GM12865 (cell line): ENCODE results near the gene DLG2.
"Not testable (repeated sequence)": the region's sequence is repeated elsewhere in the genome, so short reads cannot be mapped to it uniquely, and the experiment has no call there.

Experiments used
- DNase-seq: peaks from one replicate; pipeline ENCODE4 v3.0.0; 2010; ENCODE audit warnings: low read depth
- H3K4me3 ChIP-seq: 2 replicates; pipeline ENCODE4 v1.5.1; 2011; ENCODE audit warnings: mild to moderate bottlenecking, low read depth, low read length, control low read depth
- TF ChIP-seq, protein P1 (sequence below): IDR thresholded peaks from 2 replicates; pipeline ENCODE4 v1.5.1; 2011; ENCODE audit warnings: low read length, control low read depth, low read depth, inconsistent platforms; ENCODE audit not compliant: insufficient read depth; ENCODE audit errors: missing control alignments

Gene DLG2

DNA sequence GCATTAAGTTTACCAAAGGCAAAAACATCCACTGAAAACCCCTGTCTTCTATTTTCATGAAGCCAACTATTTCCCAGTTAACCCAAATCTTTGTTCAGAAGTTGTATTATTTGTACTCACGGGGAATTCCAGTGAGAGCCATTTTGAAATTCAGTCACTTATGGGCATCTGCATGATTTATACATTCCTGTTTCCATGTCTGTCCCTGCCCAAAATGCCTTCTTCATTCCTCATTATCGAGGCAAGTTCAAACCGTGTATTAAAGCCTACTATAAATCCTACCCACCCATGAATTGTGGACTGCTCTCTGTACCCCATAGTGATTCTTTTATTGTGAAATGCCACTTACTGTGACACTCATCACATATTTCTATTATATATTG, 772.7 kb downstream of the DLG2 start:
- no peak for DNase-seq
- TF ChIP-seq, protein P1, sequence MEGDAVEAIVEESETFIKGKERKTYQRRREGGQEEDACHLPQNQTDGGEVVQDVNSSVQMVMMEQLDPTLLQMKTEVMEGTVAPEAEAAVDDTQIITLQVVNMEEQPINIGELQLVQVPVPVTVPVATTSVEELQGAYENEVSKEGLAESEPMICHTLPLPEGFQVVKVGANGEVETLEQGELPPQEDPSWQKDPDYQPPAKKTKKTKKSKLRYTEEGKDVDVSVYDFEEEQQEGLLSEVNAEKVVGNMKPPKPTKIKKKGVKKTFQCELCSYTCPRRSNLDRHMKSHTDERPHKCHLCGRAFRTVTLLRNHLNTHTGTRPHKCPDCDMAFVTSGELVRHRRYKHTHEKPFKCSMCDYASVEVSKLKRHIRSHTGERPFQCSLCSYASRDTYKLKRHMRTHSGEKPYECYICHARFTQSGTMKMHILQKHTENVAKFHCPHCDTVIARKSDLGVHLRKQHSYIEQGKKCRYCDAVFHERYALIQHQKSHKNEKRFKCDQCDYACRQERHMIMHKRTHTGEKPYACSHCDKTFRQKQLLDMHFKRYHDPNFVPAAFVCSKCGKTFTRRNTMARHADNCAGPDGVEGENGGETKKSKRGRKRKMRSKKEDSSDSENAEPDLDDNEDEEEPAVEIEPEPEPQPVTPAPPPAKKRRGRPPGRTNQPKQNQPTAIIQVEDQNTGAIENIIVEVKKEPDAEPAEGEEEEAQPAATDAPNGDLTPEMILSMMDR, result no peak
- no peak overlapping the region for H3K4me3 ChIP-seq

DNA sequence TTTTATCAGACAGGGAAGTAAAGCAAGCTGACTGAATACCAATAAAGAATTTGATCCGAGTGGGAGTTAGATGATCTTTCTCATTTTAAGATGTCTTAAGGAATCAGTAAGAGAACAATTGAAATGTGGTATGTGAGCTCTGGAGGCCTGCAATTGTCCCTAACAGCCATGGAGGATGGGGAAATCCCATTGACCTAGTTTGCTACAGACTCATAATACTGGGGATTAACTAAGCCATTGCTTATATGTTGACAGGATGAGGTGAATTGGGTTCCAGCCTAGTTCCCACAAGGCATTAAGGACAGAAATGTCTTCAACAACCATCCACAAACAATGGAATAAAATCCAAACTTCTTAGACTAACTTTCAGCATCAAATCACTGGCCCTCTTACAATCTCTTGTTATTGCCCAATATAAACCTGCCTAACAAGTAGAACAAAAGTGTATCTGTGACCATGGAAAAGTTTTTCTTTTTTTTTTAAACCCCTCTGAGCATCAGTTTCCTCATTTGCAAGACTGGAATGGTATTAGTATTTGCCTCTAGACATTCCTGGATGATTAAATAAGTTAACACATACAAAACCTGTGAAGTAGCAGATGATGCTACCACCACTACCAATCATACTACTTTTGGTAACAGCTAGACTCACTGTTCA, 773.2 kb downstream of the DLG2 start:
- H3K4me3 ChIP-seq, result no peak overlapping the region
- TF ChIP-seq, protein P1, result no peak
- DNase-seq, result no peak

DNA sequence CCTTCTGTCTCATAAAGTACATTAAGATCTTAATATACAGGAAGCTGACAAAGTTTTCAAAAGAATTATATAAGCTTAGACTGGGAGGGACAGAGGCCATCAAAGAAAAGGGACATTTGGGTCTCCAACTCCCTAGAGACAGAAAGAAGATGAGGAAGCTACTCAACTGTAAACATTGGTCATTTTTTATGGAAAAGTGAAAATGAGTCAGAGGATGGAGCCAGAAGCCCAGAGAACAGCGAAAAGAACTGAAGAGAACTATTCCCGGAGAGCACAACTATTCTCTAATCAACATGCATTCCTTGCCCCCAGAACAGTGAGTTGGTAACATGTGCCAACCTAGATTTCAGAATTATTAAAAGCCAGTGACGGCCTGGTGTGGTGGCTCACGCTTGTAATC, 779.3 kb downstream of the DLG2 start:
- DNase-seq, result no peak
- no peak overlapping the region for H3K4me3 ChIP-seq
- TF ChIP-seq, protein P1, result no peak

DNA sequence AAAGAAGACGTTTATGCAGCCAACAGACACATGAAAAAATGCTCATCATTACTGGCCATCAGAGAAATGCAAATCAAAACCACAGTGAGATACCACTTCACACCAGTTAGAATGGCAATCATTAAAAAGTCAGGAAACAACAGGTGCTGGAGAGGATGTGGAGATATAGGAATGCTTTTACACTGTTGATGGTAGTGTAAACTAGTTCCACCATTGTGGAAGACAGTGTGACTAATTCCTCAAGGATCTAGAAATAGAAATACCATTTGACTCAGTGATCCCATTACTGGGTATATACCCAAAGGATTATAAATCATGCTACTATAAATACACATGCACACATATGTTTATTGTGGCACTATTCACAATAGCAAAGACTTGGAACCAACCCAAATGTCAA, 786.9 kb downstream of the DLG2 start:
- not testable (repeated sequence) for DNase-seq, H3K4me3 ChIP-seq

DNA sequence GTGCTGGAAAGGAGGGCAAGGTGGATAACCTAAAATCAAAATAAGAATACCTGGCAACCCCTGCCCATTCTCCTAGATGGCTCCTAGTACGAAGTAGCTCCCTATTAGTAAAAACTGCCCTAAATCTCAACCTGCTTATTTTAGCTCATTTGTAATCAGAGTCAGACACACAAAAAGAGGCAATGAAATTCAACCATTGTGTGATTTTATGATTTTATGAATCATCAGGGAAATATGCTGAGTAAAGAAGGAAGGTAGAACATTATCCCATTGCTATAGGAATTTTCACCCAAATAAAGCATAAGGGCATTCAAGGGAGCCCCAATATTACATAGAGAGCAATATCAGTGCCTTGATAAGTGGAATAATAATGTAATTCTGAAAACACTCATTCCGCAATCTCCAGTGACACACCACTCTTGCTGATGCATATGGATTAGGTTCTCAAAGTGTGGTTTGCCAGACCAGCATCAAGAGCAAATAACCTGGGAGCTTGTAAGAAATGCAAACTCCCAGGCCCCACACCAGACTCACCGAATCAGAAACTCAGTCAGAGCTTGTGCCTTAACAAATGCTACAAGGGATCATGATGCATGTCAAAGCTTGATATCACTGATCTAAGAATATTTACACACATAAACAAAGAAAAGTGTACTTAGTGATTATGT, 789.6 kb downstream of the DLG2 start:
- TF ChIP-seq, protein P1, result no peak
- DNase-seq, result no peak
- no peak overlapping the region for H3K4me3 ChIP-seq

DNA sequence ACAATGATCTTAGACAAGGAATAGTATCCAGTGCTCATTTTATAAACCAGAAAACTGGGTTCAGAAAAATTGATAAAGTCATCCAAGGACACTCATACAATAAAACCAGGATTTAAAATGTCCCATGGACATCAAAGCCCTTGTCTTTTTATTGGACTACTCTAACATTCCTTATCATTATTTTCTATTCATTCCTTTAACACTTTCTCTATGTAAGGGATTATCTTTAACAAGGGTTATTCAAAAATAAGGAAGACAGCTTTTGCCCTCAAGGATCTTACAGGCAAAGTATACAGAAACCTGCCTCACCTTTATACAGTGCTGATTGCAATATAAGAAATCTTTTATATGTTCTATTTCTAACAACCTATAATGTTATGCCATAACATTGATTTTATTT, 790.8 kb downstream of the DLG2 start:
- H3K4me3 ChIP-seq, result no peak overlapping the region
- no peak for DNase-seq
- TF ChIP-seq, protein P1, result no peak

DNA sequence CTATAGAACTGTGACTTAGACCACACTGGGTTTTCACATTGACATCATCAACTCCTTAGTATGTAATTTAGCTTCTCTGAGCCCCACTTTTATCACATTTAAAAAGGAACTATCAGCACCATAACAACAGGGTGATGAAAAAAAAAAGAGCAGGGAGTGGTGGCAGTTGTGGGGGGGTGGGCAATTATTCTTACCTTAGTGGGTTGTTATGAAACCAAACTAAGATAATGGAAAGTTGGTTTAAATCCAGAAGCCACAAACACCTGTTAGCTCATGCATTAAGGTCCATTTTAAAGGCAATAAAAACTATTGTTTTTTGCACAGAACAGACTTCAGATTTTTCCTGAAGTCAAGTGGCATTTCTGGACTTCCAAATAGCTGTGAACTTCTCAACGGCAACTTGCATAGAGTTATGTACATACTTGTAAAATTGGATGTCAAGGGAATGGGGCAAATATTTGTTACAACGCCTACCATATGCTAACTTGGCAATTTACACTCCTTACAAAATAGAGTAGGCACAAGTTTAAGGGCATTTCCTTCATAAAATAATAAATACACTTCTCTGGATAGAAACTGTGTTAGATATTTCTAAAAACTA, 793.6 kb downstream of the DLG2 start:
- TF ChIP-seq, protein P1, result no peak
- DNase-seq, result no peak
- H3K4me3 ChIP-seq, result no peak overlapping the region
